ENCODE results near the gene FEM1C.

Gene FEM1C

DNA sequence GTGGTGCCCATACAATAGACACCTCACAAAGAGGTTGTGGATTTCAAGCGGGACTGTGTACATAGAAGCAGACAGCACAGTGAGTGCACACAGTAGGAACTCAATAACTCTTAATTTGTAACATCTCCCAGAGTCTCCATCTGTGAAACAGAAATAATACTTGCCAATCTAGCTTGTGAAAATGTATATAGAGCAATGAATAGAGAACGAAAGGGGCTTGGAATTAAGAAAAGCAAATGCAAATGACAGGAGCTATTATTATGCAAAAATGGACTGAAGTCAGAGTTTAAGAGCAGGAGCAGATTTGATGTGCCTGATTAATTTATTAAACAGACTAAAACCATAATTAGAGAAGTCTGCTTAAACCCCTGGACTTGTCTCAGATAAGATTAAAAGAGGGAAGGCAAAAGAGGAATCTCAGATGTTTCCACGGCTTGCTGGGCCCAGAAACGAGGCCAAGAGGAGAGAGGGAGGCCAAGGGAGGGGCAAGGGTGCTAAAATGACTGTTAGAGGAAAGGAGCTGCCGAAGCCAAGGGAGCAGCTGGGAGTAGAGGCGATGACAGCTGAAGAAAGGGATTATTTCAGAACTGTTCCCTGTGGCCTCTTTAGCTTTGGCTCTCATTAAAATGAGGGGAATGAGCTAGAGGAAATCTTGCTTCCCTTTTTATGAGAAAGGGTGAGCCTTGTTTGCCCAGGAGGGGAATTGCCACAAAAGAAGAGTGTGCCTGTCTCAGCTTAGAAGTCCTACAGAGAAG, 72.1 kb downstream of the FEM1C start:
- DNase-seq = no peak

DNA sequence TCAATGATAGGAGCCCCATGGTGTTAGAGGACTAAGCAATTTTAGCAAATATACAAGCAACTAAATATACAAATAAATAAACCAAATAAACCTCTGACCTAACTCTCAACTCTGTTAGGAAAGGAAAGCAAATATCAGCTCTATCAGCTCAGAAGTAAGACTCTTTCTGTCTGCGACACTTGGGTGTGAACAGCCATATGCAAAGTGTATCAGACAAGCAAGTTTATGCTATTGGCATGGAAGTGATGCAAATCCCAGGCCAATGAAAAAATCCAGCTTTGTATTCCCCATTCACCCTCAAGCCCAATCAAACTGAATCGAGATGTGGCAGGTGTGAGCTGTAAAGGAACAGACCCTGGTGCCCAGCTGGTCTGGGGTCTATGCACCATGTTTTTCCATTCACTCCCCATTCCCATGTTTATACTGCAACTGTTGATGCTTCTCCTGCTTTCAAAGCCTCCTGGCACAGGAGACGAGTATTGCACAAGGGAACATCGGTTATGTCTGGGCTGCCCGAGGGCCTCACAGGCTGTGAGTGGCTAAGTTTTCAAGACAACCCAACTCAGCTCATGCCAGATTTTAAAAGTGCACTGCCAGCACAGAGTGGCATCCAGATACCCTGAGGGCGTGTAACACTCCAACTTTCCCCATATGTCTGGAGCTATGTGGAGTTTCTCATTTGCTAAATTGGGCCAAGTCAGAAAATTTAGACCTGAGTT, 73.1 kb downstream of the FEM1C start:
- DNase-seq = no peak

DNA sequence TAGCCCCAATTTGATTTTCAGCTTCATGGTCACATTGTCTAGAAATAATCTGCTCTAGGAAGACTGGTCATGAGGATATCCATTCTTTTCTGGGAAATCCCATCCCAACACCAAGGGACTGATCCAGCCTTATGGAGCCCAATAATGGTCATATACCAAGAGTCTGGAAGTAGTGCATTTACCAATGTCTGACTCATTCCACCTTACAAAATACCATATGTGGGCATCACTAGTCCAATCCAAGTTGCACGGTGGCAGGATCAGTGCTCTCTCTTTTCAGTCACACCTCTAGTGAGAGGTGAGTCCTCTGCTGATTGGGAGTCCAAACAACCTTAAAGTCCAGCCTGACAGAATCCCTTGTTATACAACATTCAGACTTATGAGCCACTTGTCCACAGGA, 73.7 kb downstream of the FEM1C start:
- DNase-seq = no peak

Data from SHP77 treated with DMSO at 0.1 percent for 48 hours (cell line).